ENCODE results near the gene GATAD1. TPM values are rescaled to one million over a fixed set of nuclear protein-coding genes. Genes with fewer than 3 reads are reported as not detected.

Gene GATAD1
- total and polyA plus RNA-seq, 5 donors from 2014 or later = 5.9 to 17.8 (median 7.2) TPM

DNA sequence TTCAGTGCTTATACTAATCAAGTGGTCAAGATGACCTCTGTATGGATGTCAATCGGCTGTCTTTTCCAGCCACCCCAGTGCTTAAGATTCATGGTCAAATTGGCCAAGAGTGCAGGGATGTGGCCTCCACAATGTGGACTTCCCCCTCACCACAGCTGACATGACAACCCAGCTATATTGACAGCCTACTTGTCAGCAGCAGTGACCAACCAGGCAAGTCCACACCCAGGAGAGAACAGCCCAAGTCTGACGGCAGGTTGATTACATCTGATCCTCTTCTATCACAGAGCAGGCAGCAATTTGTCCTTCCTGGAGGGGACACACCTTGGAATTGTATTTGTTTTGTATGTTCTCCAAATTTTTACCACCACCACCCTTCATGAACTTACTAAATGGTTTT lies 38.7 kb downstream of the GATAD1 start:
- peaks cover 22% of the 10 kb centered on the region for H3K36me3 Mint-ChIP-seq
- H3K4me3 ChIP-seq (ENCODE audit: low read depth, low read length) = no peak overlapping the region

GRCh38 chr7:92487804-92488203 lies 40.5 kb downstream of the GATAD1 start:
- H3K27ac Mint-ChIP-seq = no peak overlapping the region
- H3K4me1 Mint-ChIP-seq = peaks cover 0 to 4% (median 0%) of the 10 kb centered on the region in 4 donors
- DNase-seq (no peak), ATAC-seq (ENCODE audit: low read depth in 2 of 2) (no peak)
- Histone ChIP-seq H3K36me3 (ENCODE audit: control insufficient read depth, insufficient read depth, low read length) (peaks cover 68% of the 10 kb centered on the region), H3K4me3 (ENCODE audit: low read depth, low read length) (no peak overlapping the region), H3K4me1 (ENCODE audit: control insufficient read depth, insufficient read depth, low read length, poor library complexity, severe bottlenecking) (no peaks in the 10 kb centered on the region), H3K9me3 (ENCODE audit: control insufficient read depth in 2 of 2, low read length in 2 of 2) (no peaks in the 10 kb centered on the region), H3K27ac (ENCODE audit: insufficient read depth, low read length, poor library complexity, severe bottlenecking) (no peak overlapping the region), H3K27me3 (ENCODE audit: control insufficient read depth, insufficient read depth, low read length) (no peaks in the 10 kb centered on the region)
- H3K36me3 Mint-ChIP-seq = peaks cover 34% of the 10 kb centered on the region
- H3K4me3 Mint-ChIP-seq = no peak overlapping the region
- H3K9me3 Mint-ChIP-seq = no peaks in the 10 kb centered on the region
- H3K27me3 Mint-ChIP-seq = no peaks in the 10 kb centered on the region

More for the DNA sequence above, 38.7 kb downstream of the GATAD1 start:
- Histone ChIP-seq H3K36me3 (ENCODE audit: control insufficient read depth, insufficient read depth, low read length) (peaks cover 50% of the 10 kb centered on the region), H3K9me3 (ENCODE audit: control insufficient read depth in 2 of 2, low read length in 2 of 2) (no peaks in the 10 kb centered on the region), H3K27me3 (ENCODE audit: control insufficient read depth, insufficient read depth, low read length) (no peaks in the 10 kb centered on the region), H3K27ac (ENCODE audit: insufficient read depth, low read length, poor library complexity, severe bottlenecking) (no peak overlapping the region), H3K4me1 (ENCODE audit: control insufficient read depth, insufficient read depth, low read length, poor library complexity, severe bottlenecking) (no peaks in the 10 kb centered on the region)
- H3K27me3 Mint-ChIP-seq = no peaks in the 10 kb centered on the region
- peaks cover 0 to 1% (median 0%) of the 10 kb centered on the region in 4 donors for H3K4me1 Mint-ChIP-seq
- no peak for ATAC-seq (ENCODE audit: low read depth in 2 of 2)
- H3K4me3 Mint-ChIP-seq = no peak overlapping the region
- no peaks in the 10 kb centered on the region for H3K9me3 Mint-ChIP-seq
- no peak for DNase-seq
- H3K27ac Mint-ChIP-seq = no peak overlapping the region

GRCh38 chr7:92489634-92490033 lies 42.4 kb downstream of the GATAD1 start:
- H3K9me3 Mint-ChIP-seq = no peaks in the 10 kb centered on the region
- Histone ChIP-seq H3K4me3 (ENCODE audit: low read depth, low read length) (no peak overlapping the region), H3K9me3 (ENCODE audit: control insufficient read depth in 2 of 2, low read length in 2 of 2) (no peaks in the 10 kb centered on the region), H3K36me3 (ENCODE audit: control insufficient read depth, insufficient read depth, low read length) (peaks cover 83% of the 10 kb centered on the region), H3K4me1 (ENCODE audit: control insufficient read depth, insufficient read depth, low read length, poor library complexity, severe bottlenecking) (no peaks in the 10 kb centered on the region), H3K27ac (ENCODE audit: insufficient read depth, low read length, poor library complexity, severe bottlenecking) (no peak overlapping the region), H3K27me3 (ENCODE audit: control insufficient read depth, insufficient read depth, low read length) (no peaks in the 10 kb centered on the region)
- no peak for DNase-seq
- H3K4me1 Mint-ChIP-seq = peaks cover 0 to 4% (median 0%) of the 10 kb centered on the region in 4 donors
- H3K4me3 Mint-ChIP-seq = no peak overlapping the region
- peak overlapping the region in 2 of 3 donors; percentile 13 to 38 for H3K27ac Mint-ChIP-seq
- ATAC-seq (ENCODE audit: low read depth in 2 of 2) = no peak
- no peaks in the 10 kb centered on the region for H3K27me3 Mint-ChIP-seq
- H3K36me3 Mint-ChIP-seq = peaks cover 43% of the 10 kb centered on the region

- Mint-ChIP-seq H3K9me3 (peaks cover 0 to 2% (median 0%) of the 10 kb centered on the region in 7 donors), H3K36me3 (peaks cover 54% of the 10 kb centered on the region), H3K27ac (no peak overlapping the region), H3K4me3 (no peak overlapping the region), H3K4me1 (peaks cover 3 to 12% (median 8%) of the 10 kb centered on the region in 4 donors), H3K27me3 (no peaks in the 10 kb centered on the region)
- ATAC-seq (ENCODE audit: low read depth in 2 of 2) (no peak), DNase-seq (no peak)
- H3K27ac ChIP-seq (ENCODE audit: insufficient read depth, low read length, poor library complexity, severe bottlenecking) = no peak overlapping the region
- no peaks in the 10 kb centered on the region for H3K4me1 ChIP-seq (ENCODE audit: control insufficient read depth, insufficient read depth, low read length, poor library complexity, severe bottlenecking)
- no peak overlapping the region for H3K4me3 ChIP-seq (ENCODE audit: low read depth, low read length)
- H3K36me3 ChIP-seq (ENCODE audit: control insufficient read depth, insufficient read depth, low read length) = peaks cover 78% of the 10 kb centered on the region
- no peaks in the 10 kb centered on the region for H3K27me3 ChIP-seq (ENCODE audit: control insufficient read depth, insufficient read depth, low read length)
- no peaks in the 10 kb centered on the region for H3K9me3 ChIP-seq (ENCODE audit: control insufficient read depth in 2 of 2, low read length in 2 of 2)
Observed at GRCh38 chr7:92496876-92497275, 49.6 kb downstream of the GATAD1 start.

DNA sequence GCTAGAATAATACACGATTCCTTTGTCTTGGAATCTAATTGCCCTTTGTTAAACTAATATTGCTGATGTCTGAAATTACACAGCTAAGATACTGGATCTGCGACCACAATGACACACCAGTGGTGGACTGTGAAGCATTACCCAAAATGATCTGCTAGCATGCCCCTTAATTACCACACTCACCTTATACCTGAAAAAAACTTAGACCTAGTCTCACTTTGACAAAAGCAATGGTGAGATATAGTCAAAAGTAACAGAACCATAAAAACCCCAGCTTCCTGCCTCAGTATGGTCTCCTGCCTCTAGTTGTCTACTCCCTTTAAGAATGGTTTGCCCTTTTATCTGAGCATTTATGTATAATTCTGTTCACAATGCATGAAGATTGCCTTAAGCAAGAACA lies 51.3 kb downstream of the GATAD1 start:
- Histone ChIP-seq H3K36me3 (ENCODE audit: control insufficient read depth, insufficient read depth, low read length) (peaks cover 67% of the 10 kb centered on the region), H3K27ac (ENCODE audit: insufficient read depth, low read length, poor library complexity, severe bottlenecking) (no peak overlapping the region), H3K9me3 (ENCODE audit: control insufficient read depth in 2 of 2, low read length in 2 of 2) (no peaks in the 10 kb centered on the region), H3K27me3 (ENCODE audit: control insufficient read depth, insufficient read depth, low read length) (no peaks in the 10 kb centered on the region), H3K4me3 (ENCODE audit: low read depth, low read length) (no peak overlapping the region), H3K4me1 (ENCODE audit: control insufficient read depth, insufficient read depth, low read length, poor library complexity, severe bottlenecking) (no peaks in the 10 kb centered on the region)
- Mint-ChIP-seq H3K27ac (peak overlapping the region in 1 of 3 donors; percentile 23), H3K9me3 (peaks cover 0 to 2% (median 0%) of the 10 kb centered on the region in 7 donors), H3K4me3 (no peak overlapping the region), H3K27me3 (no peaks in the 10 kb centered on the region), H3K36me3 (peaks cover 49% of the 10 kb centered on the region), H3K4me1 (peaks cover 3 to 12% (median 8%) of the 10 kb centered on the region in 4 donors)
- no peak for ATAC-seq (ENCODE audit: low read depth in 2 of 2)
- peak in 1 of 3 donors; percentile 14 for DNase-seq

DNA sequence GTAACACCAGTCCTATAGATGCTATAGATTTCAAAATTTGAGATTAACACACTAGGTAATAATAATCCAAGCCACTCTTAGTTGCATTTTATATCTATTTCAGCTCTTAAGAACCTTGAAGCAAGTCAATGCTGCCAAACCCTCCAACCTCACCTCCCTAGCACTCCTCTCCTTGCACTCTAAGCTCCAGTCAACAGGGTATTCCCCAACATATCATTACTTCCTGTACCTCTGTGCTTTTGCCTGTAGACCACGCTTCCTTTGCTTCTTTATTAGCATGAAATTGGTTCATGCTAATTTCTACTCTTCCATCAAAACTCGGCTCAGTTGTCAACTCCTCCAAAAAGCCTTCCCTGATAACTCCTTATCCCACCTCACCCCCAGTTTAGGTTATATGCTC lies 56.5 kb downstream of the GATAD1 start:
- Histone ChIP-seq H3K27ac (ENCODE audit: insufficient read depth, low read length, poor library complexity, severe bottlenecking) (no peak overlapping the region), H3K4me3 (ENCODE audit: low read depth, low read length) (no peak overlapping the region), H3K9me3 (ENCODE audit: control insufficient read depth in 2 of 2, low read length in 2 of 2) (no peaks in the 10 kb centered on the region), H3K4me1 (ENCODE audit: control insufficient read depth, insufficient read depth, low read length, poor library complexity, severe bottlenecking) (no peaks in the 10 kb centered on the region), H3K27me3 (ENCODE audit: control insufficient read depth, insufficient read depth, low read length) (no peaks in the 10 kb centered on the region), H3K36me3 (ENCODE audit: control insufficient read depth, insufficient read depth, low read length) (peaks cover 57% of the 10 kb centered on the region)
- peaks cover under 1 to 12% (median 3%) of the 10 kb centered on the region in 4 donors for H3K4me1 Mint-ChIP-seq
- H3K36me3 Mint-ChIP-seq = peaks cover 56% of the 10 kb centered on the region
- no peak for ATAC-seq (ENCODE audit: low read depth in 2 of 2)
- H3K27ac Mint-ChIP-seq = peak overlapping the region in 2 of 3 donors; percentile 7 to 16
- DNase-seq = peak in 1 of 3 donors; percentile 4
- no peak overlapping the region for H3K4me3 Mint-ChIP-seq
- no peaks in the 10 kb centered on the region for H3K27me3 Mint-ChIP-seq
- peaks cover 0 to 2% (median 0%) of the 10 kb centered on the region in 7 donors for H3K9me3 Mint-ChIP-seq

DNA sequence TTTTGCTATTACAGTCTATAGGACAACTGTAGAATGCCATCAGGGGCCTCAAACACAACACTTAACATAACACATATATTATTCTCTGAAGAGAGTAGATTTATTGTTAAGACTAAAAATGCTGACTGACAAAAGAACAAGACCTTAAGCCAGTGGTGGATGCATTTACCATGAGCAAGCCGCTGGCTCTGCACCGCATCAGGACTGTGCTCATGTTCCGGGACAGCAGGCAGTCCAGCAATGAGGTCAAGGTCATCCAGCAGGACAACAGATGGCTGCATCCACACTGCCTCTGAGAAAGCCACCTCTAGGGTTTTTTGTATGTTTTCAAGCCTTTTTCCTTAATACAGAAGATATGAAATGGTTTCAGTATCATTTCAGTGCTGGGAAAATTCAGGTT lies 57.3 kb downstream of the GATAD1 start:
- no peak overlapping the region for H3K27ac ChIP-seq (ENCODE audit: insufficient read depth, low read length, poor library complexity, severe bottlenecking)
- peaks cover 0 to 5% (median 2%) of the 10 kb centered on the region in 4 donors for H3K4me1 Mint-ChIP-seq
- H3K36me3 ChIP-seq (ENCODE audit: control insufficient read depth, insufficient read depth, low read length) = peaks cover 49% of the 10 kb centered on the region
- H3K27me3 ChIP-seq (ENCODE audit: control insufficient read depth, insufficient read depth, low read length) = no peaks in the 10 kb centered on the region
- H3K27ac Mint-ChIP-seq = peak overlapping the region in 1 of 3 donors; percentile 7
- H3K4me3 ChIP-seq (ENCODE audit: low read depth, low read length) = no peak overlapping the region
- no peak for ATAC-seq (ENCODE audit: low read depth in 2 of 2)
- no peak overlapping the region for H3K4me3 Mint-ChIP-seq
- H3K9me3 ChIP-seq (ENCODE audit: control insufficient read depth in 2 of 2, low read length in 2 of 2) = no peaks in the 10 kb centered on the region
- peaks cover 53% of the 10 kb centered on the region for H3K36me3 Mint-ChIP-seq
- H3K4me1 ChIP-seq (ENCODE audit: control insufficient read depth, insufficient read depth, low read length, poor library complexity, severe bottlenecking) = no peaks in the 10 kb centered on the region
- peaks cover 0 to 2% (median 0%) of the 10 kb centered on the region in 7 donors for H3K9me3 Mint-ChIP-seq
- no peaks in the 10 kb centered on the region for H3K27me3 Mint-ChIP-seq
- DNase-seq = no peak

- Histone ChIP-seq H3K27me3 (ENCODE audit: control insufficient read depth, insufficient read depth, low read length) (no peaks in the 10 kb centered on the region), H3K4me3 (ENCODE audit: low read depth, low read length) (no peak overlapping the region), H3K27ac (ENCODE audit: insufficient read depth, low read length, poor library complexity, severe bottlenecking) (no peak overlapping the region), H3K9me3 (ENCODE audit: control insufficient read depth in 2 of 2, low read length in 2 of 2) (no peaks in the 10 kb centered on the region), H3K36me3 (ENCODE audit: control insufficient read depth, insufficient read depth, low read length) (peaks cover 39% of the 10 kb centered on the region), H3K4me1 (ENCODE audit: control insufficient read depth, insufficient read depth, low read length, poor library complexity, severe bottlenecking) (no peaks in the 10 kb centered on the region)
- no peaks in the 10 kb centered on the region for H3K9me3 Mint-ChIP-seq
- peak overlapping the region in 1 of 3 donors; percentile 58 for H3K27ac Mint-ChIP-seq
- no peak for ATAC-seq (ENCODE audit: low read depth in 2 of 2)
- H3K36me3 Mint-ChIP-seq = peaks cover 37% of the 10 kb centered on the region
- DNase-seq = no peak
- H3K27me3 Mint-ChIP-seq = no peaks in the 10 kb centered on the region
- H3K4me1 Mint-ChIP-seq = peaks cover 0 to under 1% (median 0%) of the 10 kb centered on the region in 4 donors
- H3K4me3 Mint-ChIP-seq = no peak overlapping the region
Observed at GRCh38 chr7:92506363-92506762, 59.1 kb downstream of the GATAD1 start.

All from CD4-positive, CD25-positive, alpha-beta regulatory T cell (primary cell).